ENCODE results near the gene PTPRK.

- TF ChIP-seq CTCF (conservative IDR thresholded peaks at IDR 0.05 in 1 of 2, IDR thresholded peaks at IDR 0.05 in 1 of 2; ENCODE audit: low read depth in 1 of 2, low read length in 2 of 2) (no peak), EZH2 (IDR thresholded peaks at IDR 0.05; ENCODE audit: low read length, missing control alignments) (no peak)
These were observed 376.1 kb downstream of the PTPRK start for GRCh38 chr6:128144320-128144719.

Data from fibroblast of lung (primary cell).